GM12865 (cell line): ENCODE results near the gene ZFPM1.

Source experiments
- DNase-seq: peaks from one replicate; pipeline ENCODE4 v3.0.0; 2010; ENCODE audit warnings: low read depth
- H3K4me3 ChIP-seq: 2 replicates; pipeline ENCODE4 v1.5.1; 2011; ENCODE audit warnings: mild to moderate bottlenecking, low read depth, low read length, control low read depth
- CTCF ChIP-seq: IDR thresholded peaks from 2 replicates; pipeline ENCODE4 v1.5.1; 2011; ENCODE audit warnings: low read length, control low read depth, low read depth, inconsistent platforms; ENCODE audit not compliant: insufficient read depth; ENCODE audit errors: missing control alignments

Gene ZFPM1

GRCh38 chr16:88548131-88548874 lies 95.2 kb downstream of the ZFPM1 start:
- H3K4me3 ChIP-seq: no peak overlapping the region
- TF ChIP-seq CTCF: no peak
- DNase-seq: no peak

GRCh38 chr16:88548985-88549384 lies 95.9 kb downstream of the ZFPM1 start:
- H3K4me3 ChIP-seq: no peak overlapping the region
- no peak for TF ChIP-seq CTCF
- no peak for DNase-seq

- no peak overlapping the region for H3K4me3 ChIP-seq
- DNase-seq: no peak
- no peak for TF ChIP-seq CTCF
Measured at GRCh38 chr16:88549671-88550245, 96.7 kb downstream of the ZFPM1 start.

- TF ChIP-seq CTCF: no peak
- no peak overlapping the region for H3K4me3 ChIP-seq
- DNase-seq: peak; percentile 57
Measured at GRCh38 chr16:88550246-88550661, 97.2 kb downstream of the ZFPM1 start.

GRCh38 chr16:88552166-88552565 lies 99.1 kb downstream of the ZFPM1 start:
- no peak for TF ChIP-seq CTCF
- no peak overlapping the region for H3K4me3 ChIP-seq
- DNase-seq: no peak

GRCh38 chr16:88552815-88553214 lies 99.7 kb downstream of the ZFPM1 start:
- DNase-seq: peak; percentile 84
- no peak overlapping the region for H3K4me3 ChIP-seq
- no peak for TF ChIP-seq CTCF

- DNase-seq: no peak
- TF ChIP-seq CTCF: no peak
Measured at GRCh38 chr16:88553739-88554138, 100.7 kb downstream of the ZFPM1 start.

More at GRCh38 chr16:88553739-88554138, 100.7 kb downstream of the ZFPM1 start:
- H3K4me3 ChIP-seq: no peak overlapping the region
